Endothelial cell of umbilical vein (primary cell): ENCODE results near the gene EVX2. TPM values are rescaled to one million over a fixed set of nuclear protein-coding genes. Genes with fewer than 3 reads are reported as not detected.

Experiments
- BruUV-seq: library from RNA; stranded (reverse); fragments of 400-500 nt; replicated peaks from 2 replicates; lab custom pipeline; 2021; lab: Mats Ljungman, UMichigan
- CTCF ChIA-PET: fragments of 300-600, 350-600 bp; sonication (Branson Sonifier 250); formaldehyde crosslinking; loops from one replicate; lab custom pipeline; 2021; ENCODE audit warnings: antibody characterized with exemption, inconsistent platforms; lab: Charles Lee
- POLR2A ChIA-PET: fragments of 300-600, 350-600 bp; sonication (Branson Sonifier 250); formaldehyde crosslinking; loops from one replicate; lab custom pipeline; 2021; ENCODE audit warnings: antibody characterized with exemption, inconsistent platforms; lab: Charles Lee
- DNase-seq: peaks from one replicate; pipeline ENCODE4 v3.0.0-alpha.2; 2011; ENCODE audit warnings: low read depth, low spot score
- FAIRE-seq: peaks from 2 replicates; lab custom pipeline; 2011; peaks lifted over from hg19 to GRCh38; lab: Jason Lieb, UNC
- H2AFZ ChIP-seq: 2 replicates; pipeline ENCODE4 v1.6.0; 2012; ENCODE audit warnings: low read depth, low read length, control low read depth, inconsistent platforms
- H3K27ac ChIP-seq: 2 replicates; pipeline ENCODE4 v1.5.1; 2011; ENCODE audit warnings: low read depth, mild to moderate bottlenecking, control low read depth, low read length, moderate library complexity; ENCODE audit not compliant: insufficient read depth
- H3K27me3 ChIP-seq, 2 experiments: 2 replicates each; pipeline versions ENCODE4 v1.6.0 to v1.6.1; 2011; ENCODE audit warnings: low read length in 2 of 2, mixed read lengths in 1 of 2; ENCODE audit not compliant: control insufficient read depth in 2 of 2, insufficient read depth in 2 of 2
- H3K36me3 ChIP-seq, 2 experiments: 2 replicates in 1 of 2; 3 replicates in 1 of 2; pipeline ENCODE4 v1.5.1; 2011; ENCODE audit warnings: low read length in 2 of 2, mild to moderate bottlenecking in 1 of 2, moderate library complexity in 1 of 2; ENCODE audit not compliant: control insufficient read depth in 2 of 2, insufficient read depth in 2 of 2; ENCODE audit errors: extremely low read depth in 1 of 2
- H3K4me1 ChIP-seq: 3 replicates; pipeline ENCODE4 v1.5.1; 2011; ENCODE audit warnings: mild to moderate bottlenecking, low read length; ENCODE audit not compliant: control insufficient read depth, insufficient read depth; ENCODE audit errors: extremely low read depth
- H3K4me2 ChIP-seq: 2 replicates; pipeline ENCODE4 v1.6.1; 2011; ENCODE audit warnings: low read length, control low read depth, mixed read lengths; ENCODE audit not compliant: insufficient read depth
- H3K4me3 ChIP-seq, 3 experiments: fragments of 200-600 bp in 1 of 3; sonication (generic), shearing (Covaris generic) in 1 of 3; replicated peaks in 1 of 3; 2 replicates each; pipeline ENCODE4 v1.5.1; 2011 to 2016; ENCODE audit warnings: control low read depth in 3 of 3, low read length in 3 of 3, mild to moderate bottlenecking in 2 of 3, inconsistent platforms in 1 of 3, low read depth in 1 of 3, moderate library complexity in 1 of 3; ENCODE audit not compliant: insufficient read depth in 1 of 3
- H3K79me2 ChIP-seq: 2 replicates; pipeline ENCODE4 v1.6.0; 2012; ENCODE audit warnings: low read length, inconsistent platforms; ENCODE audit not compliant: control insufficient read depth, insufficient read depth
- H3K9ac ChIP-seq: replicated peaks from 2 replicates; pipeline ENCODE3; 2011; ENCODE audit warnings: low read length, control low read depth; ENCODE audit not compliant: insufficient read depth; ENCODE audit errors: extremely low read depth
- H3K9me1 ChIP-seq: replicated peaks from 3 replicates; pipeline ENCODE4 v1.6.0; 2011; ENCODE audit warnings: mild to moderate bottlenecking, low read length; ENCODE audit not compliant: control insufficient read depth, insufficient read depth; ENCODE audit errors: extremely low read depth
- H3K9me3 ChIP-seq: replicated peaks from 2 replicates; pipeline ENCODE4 v1.5.1; 2012; ENCODE audit warnings: low read length, inconsistent platforms; ENCODE audit not compliant: control insufficient read depth, insufficient read depth
- H4K20me1 ChIP-seq: replicated peaks from 2 replicates; pipeline ENCODE3; 2011; ENCODE audit warnings: mild to moderate bottlenecking, low read length; ENCODE audit not compliant: control insufficient read depth, insufficient read depth; ENCODE audit errors: extremely low read depth
- EZH2 ChIP-seq: IDR thresholded peaks from 2 replicates; pipeline ENCODE4 v1.6.1; 2012; ENCODE audit warnings: borderline replicate concordance, low read depth, mild to moderate bottlenecking, moderate library complexity, low read length, inconsistent platforms; ENCODE audit not compliant: severe bottlenecking
- FOS ChIP-seq: IDR thresholded peaks from 2 replicates; pipeline ENCODE4 v1.6.1; 2011; ENCODE audit warnings: mild to moderate bottlenecking, low read length, moderate library complexity, borderline replicate concordance; ENCODE audit not compliant: insufficient read depth
- MYC ChIP-seq: IDR thresholded peaks from one replicate; pipeline ENCODE4 v1.6.1; 2011; ENCODE audit warnings: mild to moderate bottlenecking, low read depth, low read length
- POLR2A ChIP-seq: IDR thresholded peaks from 2 replicates; pipeline ENCODE4 v1.6.1; 2012; ENCODE audit warnings: low read depth, mild to moderate bottlenecking, control low read depth, low read length
- POLR2AphosphoS5 ChIP-seq: IDR thresholded peaks from 2 replicates; pipeline ENCODE4 v1.6.1; 2012; ENCODE audit warnings: low read depth, mild to moderate bottlenecking, control low read depth, low read length, moderate library complexity; ENCODE audit not compliant: insufficient read depth
- dilution Hi-C: fragments of 300-500 bp; cut with MboI; formaldehyde crosslinking; loops from one replicate; pipeline ENCODE4 v1.15.0; 2019; ENCODE audit warnings: low sequenced_read_pairs; ENCODE audit not compliant: extremely low pct_ligation_motif_present
- intact Hi-C: fragments of 100-400 bp; cut with micrococcal nuclease; formaldehyde crosslinking; loops from one replicate; pipeline ENCODE4 v1.10.0; 2022
- polyA plus RNA-seq, 4 experiments: library from polyadenylated mRNA; depleted of rRNA in 3 of 4; stranded (reverse) in 3 of 4; unstranded in 1 of 4; fragments of >200 nt; gene quantifications; 2 replicates each; pipeline versions ENCODE4 v1.2.1 to v1.2.3, GENCODE V29; 2011 to 2012; ENCODE audit warnings: missing spikeins in 1 of 4
- total RNA-seq: library from RNA; stranded (reverse); gene quantifications from 2 replicates; pipeline ENCODE4 v1.2.3, GENCODE V29; 2021

EVX2 gene
- total and polyA plus RNA-seq, 2 donors (not counting 3 experiments of a cell fraction or from before 2014, with no cell fraction given): not detected

DNA sequence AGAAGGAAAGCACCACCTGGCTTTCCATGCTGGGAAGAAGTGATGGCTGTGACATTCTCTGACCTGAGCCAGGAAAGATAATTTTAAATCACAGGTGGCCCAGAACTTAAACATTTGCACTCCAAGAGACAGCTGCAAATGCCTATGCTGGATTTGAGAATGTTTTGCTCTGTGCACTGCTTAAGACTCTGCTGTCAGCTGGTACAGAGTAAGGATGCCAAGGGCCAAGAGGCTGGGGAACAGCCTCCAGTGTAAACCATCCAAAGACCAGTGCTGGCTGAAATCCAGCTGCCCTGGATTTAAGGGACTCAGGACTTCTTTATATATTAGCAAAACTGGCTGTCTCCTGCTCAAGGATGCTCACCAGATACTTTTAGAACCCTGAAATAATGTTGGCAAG is 49.6 kb upstream of the EVX2 start:
- ChIA-PET CTCF (interaction anchor here (1.2 to 10.1 kb wide), 8 partner anchors 45 to 1015 kb away, joined by 3 to 458 read pairs (median 26); no protein-coding TSS in a partner anchor), POLR2A (no interaction called here)
- Histone ChIP-seq H3K9me3 (no peaks in the 10 kb centered on the region), H3K36me3 (no peaks in the 10 kb centered on the region), H4K20me1 (no peaks in the 10 kb centered on the region), H3K9me1 (no peaks in the 10 kb centered on the region), H3K4me2 (no peak overlapping the region), H3K4me3 (no peak overlapping the region), H3K4me1 (peaks cover 47% of the 10 kb centered on the region), H3K79me2 (peaks cover 39% of the 10 kb centered on the region), H3K27me3 (no peaks in the 10 kb centered on the region), H2AFZ (no peak overlapping the region), H3K9ac (no peak overlapping the region), H3K27ac (no peak overlapping the region)
- FAIRE-seq: no peak
- intact Hi-C loops: no loop called here
- TF ChIP-seq MYC: no peak
- TF ChIP-seq FOS: no peak
- DNase-seq: peak; percentile 32
- dilution Hi-C loops: loop anchor here (25.0 kb wide), 1 partner anchor 504 kb away; no protein-coding TSS in a partner anchor
- BruUV-seq: no TSS peak

DNA sequence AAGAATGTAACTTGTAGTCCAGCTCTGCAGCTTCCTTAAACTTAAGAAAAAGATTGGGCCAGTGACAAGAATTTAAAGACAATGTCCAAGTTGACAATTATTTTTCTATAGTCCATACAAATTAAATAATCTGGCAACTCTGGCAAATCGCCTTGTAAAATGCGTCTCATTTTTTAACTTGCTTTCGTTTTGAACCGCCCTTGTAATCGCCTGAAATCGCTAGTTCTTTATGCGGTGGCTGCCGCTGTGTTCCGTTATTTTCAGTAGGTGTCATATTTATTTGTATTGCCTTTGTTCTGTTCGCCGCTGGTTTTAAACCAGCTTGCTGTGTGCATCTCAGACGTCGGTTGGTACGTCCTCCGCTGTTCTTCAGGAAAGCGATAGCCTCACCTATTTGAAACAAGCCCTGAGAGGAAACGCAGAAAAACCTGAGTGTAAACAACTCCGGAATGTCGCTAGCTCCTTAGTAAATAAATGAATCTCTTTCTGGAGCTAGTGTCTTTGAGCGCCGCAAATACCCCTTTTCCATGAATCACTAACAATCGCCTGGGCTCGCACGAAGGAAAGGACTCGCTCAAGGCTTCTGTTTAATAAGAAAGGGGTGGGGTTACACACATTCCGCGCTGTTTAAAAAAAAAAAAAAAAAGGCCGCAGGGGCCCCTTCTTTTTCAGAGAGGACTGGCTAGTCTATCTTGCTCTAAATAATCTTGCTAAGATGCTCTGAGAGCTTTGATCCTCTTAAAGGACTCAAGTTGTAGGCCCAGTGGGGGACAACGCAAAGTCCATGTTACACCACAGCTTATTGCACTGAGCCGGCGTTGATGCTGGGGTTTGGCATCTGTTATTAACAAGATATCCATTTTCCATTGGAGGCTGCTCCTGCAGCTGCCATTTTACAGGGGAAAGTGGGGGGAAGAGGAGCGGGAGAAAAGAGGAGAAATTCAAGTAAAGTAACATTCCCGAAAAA is 48.7 kb upstream of the EVX2 start:
- intact Hi-C loops: no loop called here
- Histone ChIP-seq H3K9me3 (no peaks in the 10 kb centered on the region), H3K79me2 (peaks cover 30% of the 10 kb centered on the region), H3K27ac (peak overlapping the region; percentile 67), H3K9me1 (no peaks in the 10 kb centered on the region), H3K4me1 (peaks cover 48% of the 10 kb centered on the region), H3K4me3 (peak overlapping the region; percentile 39 to 93 (median 88)), H3K27me3 (no peaks in the 10 kb centered on the region), H2AFZ (peak overlapping the region; percentile 30), H3K4me2 (peak overlapping the region; percentile 99), H4K20me1 (no peaks in the 10 kb centered on the region), H3K36me3 (no peaks in the 10 kb centered on the region), H3K9ac (peak overlapping the region; percentile 90)
- POLR2A ChIA-PET: interaction anchor here (0.7 to 1.9 kb wide), 3 partner anchors 480 to 535 kb away, joined by 3 to 11 read pairs (median 3); no protein-coding TSS in a partner anchor
- CTCF ChIA-PET: interaction anchor here (1.0 to 10.1 kb wide), 16 partner anchors 7 to 1016 kb away, joined by 3 to 458 read pairs (median 5); partner anchors contain the start of gene HOXD9
- DNase-seq: peak; percentile 86
- peak; percentile 70 for FAIRE-seq
- no peak for TF ChIP-seq POLR2A
- peak; percentile 18 for TF ChIP-seq POLR2AphosphoS5
- TF ChIP-seq EZH2: no peak
- TF ChIP-seq FOS: no peak
- dilution Hi-C loops: loop anchor here (25.0 kb wide), 1 partner anchor 505 kb away; no protein-coding TSS in a partner anchor
- BruUV-seq: no TSS peak
